Hepatocyte (in vitro differentiated cells): ENCODE measurements around the gene PDIA3.

Source experiments
- EZH2 ChIP-seq: fragments of 200-600 bp; sonication (generic); IDR thresholded peaks from 2 replicates; pipeline ENCODE4 v1.6.1; 2016; ENCODE audit warnings: antibody characterized with exemption, mild to moderate bottlenecking, borderline replicate concordance
- EZH2phosphoT487 ChIP-seq: fragments of 200-600 bp; sonication (generic); IDR thresholded peaks from one replicate; pipeline ENCODE4 v1.6.1; 2018; ENCODE audit warnings: antibody characterized with exemption, mild to moderate bottlenecking, low read depth, moderate library complexity; ENCODE audit not compliant: unreplicated experiment, severe bottlenecking
- TF ChIP-seq, protein P1 (sequence below): fragments of 200-600 bp; sonication (generic); IDR thresholded peaks from 2 replicates; pipeline ENCODE4 v1.5.1; 2016; ENCODE audit warnings: antibody characterized with exemption, mild to moderate bottlenecking; ENCODE audit not compliant: poor library complexity

DNA sequence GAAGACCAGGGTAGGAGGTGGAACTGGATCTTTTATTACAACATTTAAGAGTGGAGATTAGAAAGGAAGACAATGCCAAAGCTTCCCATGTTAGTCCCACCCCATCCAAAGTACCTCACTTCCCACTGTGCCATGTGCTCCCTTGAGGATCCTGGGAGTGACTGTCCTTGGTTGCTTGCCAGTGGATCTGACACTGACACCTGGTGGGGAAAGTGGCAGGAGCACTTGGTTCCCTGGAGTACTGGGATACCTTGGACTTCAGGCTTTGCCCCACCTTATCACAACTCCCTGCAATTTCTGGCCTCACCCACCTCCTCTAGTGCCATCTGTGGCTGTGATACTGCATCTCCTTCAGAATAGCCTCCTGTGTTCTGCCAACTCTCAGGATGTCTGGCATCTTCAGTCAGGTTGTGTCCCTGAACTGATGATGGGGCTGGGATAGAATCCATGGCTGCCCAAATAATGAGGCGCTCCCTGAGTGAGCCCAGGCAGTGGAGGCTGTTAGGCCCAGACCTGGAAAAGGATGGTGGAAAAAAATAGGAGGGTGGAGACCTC is 29.2 kb downstream of the PDIA3 start:
- TF ChIP-seq, protein P1, sequence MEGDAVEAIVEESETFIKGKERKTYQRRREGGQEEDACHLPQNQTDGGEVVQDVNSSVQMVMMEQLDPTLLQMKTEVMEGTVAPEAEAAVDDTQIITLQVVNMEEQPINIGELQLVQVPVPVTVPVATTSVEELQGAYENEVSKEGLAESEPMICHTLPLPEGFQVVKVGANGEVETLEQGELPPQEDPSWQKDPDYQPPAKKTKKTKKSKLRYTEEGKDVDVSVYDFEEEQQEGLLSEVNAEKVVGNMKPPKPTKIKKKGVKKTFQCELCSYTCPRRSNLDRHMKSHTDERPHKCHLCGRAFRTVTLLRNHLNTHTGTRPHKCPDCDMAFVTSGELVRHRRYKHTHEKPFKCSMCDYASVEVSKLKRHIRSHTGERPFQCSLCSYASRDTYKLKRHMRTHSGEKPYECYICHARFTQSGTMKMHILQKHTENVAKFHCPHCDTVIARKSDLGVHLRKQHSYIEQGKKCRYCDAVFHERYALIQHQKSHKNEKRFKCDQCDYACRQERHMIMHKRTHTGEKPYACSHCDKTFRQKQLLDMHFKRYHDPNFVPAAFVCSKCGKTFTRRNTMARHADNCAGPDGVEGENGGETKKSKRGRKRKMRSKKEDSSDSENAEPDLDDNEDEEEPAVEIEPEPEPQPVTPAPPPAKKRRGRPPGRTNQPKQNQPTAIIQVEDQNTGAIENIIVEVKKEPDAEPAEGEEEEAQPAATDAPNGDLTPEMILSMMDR, result peak; percentile 47
- no peak for TF ChIP-seq EZH2
- TF ChIP-seq EZH2phosphoT487, result no peak
